Skeletal muscle satellite cell (primary cell): ENCODE data around the gene SLC29A2.

Source experiments
- H3K27me3 ChIP-seq: 2 replicates; pipeline ENCODE4 v1.7.0; 2013; ENCODE audit warnings: low read length; ENCODE audit not compliant: control insufficient read depth, insufficient read depth
- H3K36me3 ChIP-seq: 2 replicates; pipeline ENCODE4 v1.7.0; 2013; ENCODE audit warnings: mild to moderate bottlenecking, control low read depth, low read length; ENCODE audit not compliant: insufficient read depth
- H3K4me1 ChIP-seq: 2 replicates; pipeline ENCODE4 v1.7.0; 2013; ENCODE audit warnings: low read length; ENCODE audit not compliant: control insufficient read depth, insufficient read depth
- H3K4me2 ChIP-seq: 2 replicates; pipeline ENCODE4 v1.7.0; 2013; ENCODE audit warnings: mild to moderate bottlenecking, low read length
- H3K4me3 ChIP-seq: 2 replicates; pipeline ENCODE4 v1.7.0; 2013; ENCODE audit warnings: low read length
- H3K9ac ChIP-seq: 2 replicates; pipeline ENCODE4 v1.7.0; 2013; ENCODE audit warnings: mild to moderate bottlenecking, low read depth, low read length, moderate library complexity
- H3K9me3 ChIP-seq: replicated peaks from 2 replicates; pipeline ENCODE4 v1.7.0; 2013; ENCODE audit warnings: mild to moderate bottlenecking, control low read depth, low read length

Gene SLC29A2

DNA sequence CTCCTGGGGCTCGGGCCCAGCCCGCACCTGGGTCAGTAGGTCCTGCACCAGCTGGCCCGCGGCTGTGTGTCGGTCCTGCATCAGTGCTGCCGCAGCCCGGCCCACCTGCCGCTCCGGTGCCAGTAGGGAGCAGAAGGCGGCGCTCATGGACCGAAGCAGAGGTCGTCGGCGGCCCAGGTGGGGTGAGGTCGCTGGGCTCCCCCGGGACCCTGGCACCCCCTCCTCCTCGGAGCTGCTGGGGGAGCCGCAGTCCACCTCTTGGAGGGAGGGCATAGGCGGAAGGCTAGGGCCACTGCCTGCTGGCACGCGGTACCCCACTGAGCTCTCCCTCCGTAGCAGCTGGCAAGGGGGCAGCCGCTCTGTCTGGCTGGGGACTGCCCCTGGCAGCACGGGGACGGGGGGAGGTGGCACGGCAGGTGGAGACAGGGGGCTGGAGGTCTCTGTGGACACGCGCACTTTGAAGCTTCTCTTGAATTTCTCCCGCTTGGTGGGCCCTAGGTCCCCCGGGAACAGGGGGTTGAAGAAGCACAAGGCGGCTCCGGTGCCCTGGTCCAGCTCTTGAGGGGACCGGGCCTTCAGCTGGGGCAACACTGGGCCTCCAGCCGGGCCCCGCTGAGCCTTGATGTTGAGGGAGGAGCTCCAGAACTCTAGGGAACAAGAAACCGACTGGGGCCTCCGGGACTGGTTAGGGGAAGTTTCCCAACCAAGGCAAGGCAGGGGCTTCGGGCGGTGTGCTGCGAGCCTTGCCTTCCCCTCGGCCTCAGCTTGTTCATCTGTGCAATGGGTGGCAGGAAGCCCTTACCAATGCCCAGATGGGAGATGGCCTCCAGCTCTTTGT, 36.7 kb downstream of the SLC29A2 start:
- peaks cover 43% of the 10 kb centered on the region for H3K36me3 ChIP-seq
- no peaks in the 10 kb centered on the region for H3K27me3 ChIP-seq
- peak overlapping the region; percentile 96 for H3K9ac ChIP-seq
- H3K4me2 ChIP-seq: peak overlapping the region; percentile 97
- H3K4me3 ChIP-seq: peak overlapping the region; percentile 86
- peaks cover 36% of the 10 kb centered on the region for H3K4me1 ChIP-seq
- no peaks in the 10 kb centered on the region for H3K9me3 ChIP-seq

DNA sequence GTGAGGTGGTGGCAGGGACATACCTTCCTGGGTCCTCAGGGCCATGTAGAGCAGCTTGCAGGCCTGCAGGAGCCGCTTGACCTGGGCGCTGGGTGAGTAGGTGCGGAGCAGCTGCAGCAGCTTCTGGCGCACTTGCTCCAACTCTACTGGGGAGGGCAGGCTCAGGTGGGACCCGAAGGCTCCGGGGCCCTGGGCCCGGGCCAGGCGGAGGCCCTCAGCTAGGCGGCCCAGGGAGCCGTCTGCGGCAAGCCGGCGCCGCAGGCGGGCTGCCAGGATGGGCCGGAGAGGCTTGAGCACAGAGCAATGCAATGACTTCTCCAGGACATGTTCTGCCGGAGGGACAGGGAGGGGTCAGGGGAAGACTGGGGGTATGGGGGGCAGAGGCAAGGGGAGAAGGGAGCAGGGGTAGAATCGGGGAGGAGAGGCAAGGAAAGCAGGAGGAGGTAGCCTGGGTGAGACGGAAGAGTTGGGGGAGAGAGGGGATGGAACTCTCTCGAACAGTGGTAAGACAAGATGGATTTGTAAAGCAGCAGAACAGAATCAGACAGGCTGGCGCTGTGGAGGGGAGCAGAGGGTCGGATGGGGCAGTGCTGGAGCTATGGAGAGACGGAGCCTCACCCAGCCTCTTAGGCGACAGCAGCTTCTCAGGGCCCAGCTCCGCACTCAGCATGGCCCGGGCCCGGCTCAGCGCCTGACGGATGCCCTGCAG, 37.5 kb downstream of the SLC29A2 start:
- peak overlapping the region; percentile 96 for H3K9ac ChIP-seq
- peak overlapping the region; percentile 86 for H3K4me3 ChIP-seq

DNA sequence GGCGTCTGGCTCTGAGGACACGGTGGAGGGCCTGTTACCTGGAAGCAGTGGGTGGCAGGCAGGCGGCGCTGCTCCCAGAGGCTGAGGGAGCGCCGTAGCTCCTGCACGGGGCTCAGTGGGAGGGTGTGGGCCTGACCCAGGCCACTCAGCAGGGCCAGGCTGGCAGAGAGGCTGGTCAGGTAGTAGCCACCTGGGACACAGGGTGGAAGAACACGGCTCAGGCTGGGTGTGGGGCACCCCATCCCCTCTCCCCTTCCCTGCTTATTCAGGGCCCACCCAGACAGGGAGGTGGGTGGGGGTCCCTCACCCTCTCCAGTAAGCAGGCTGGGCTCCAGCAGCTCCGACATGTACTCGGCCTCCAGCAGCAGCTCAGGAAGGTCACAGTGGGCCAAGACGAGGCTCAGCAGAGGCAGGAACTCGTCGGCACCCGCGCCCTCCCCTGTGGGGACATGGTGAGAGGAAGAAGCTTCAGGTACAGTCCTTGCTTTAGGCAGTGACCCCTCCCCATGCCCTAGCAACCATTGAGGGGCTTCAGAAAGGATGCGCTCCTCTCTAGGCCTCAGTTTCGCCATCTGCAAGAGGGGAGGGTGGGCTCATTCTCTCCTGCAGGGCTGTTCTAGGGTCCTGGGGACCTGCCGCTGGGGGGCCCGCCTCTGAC, 38.2 kb downstream of the SLC29A2 start:
- H3K4me2 ChIP-seq: no peak overlapping the region
- no peak overlapping the region for H3K9ac ChIP-seq
- peaks cover 40% of the 10 kb centered on the region for H3K4me1 ChIP-seq
- H3K4me3 ChIP-seq: no peak overlapping the region
- H3K36me3 ChIP-seq: peaks cover 28% of the 10 kb centered on the region
- H3K9me3 ChIP-seq: no peaks in the 10 kb centered on the region
- no peaks in the 10 kb centered on the region for H3K27me3 ChIP-seq

More for the DNA sequence above, 37.5 kb downstream of the SLC29A2 start:
- no peaks in the 10 kb centered on the region for H3K27me3 ChIP-seq
- no peaks in the 10 kb centered on the region for H3K9me3 ChIP-seq
- H3K36me3 ChIP-seq: peaks cover 35% of the 10 kb centered on the region
- H3K4me1 ChIP-seq: peaks cover 36% of the 10 kb centered on the region
- peak overlapping the region; percentile 97 for H3K4me2 ChIP-seq

DNA sequence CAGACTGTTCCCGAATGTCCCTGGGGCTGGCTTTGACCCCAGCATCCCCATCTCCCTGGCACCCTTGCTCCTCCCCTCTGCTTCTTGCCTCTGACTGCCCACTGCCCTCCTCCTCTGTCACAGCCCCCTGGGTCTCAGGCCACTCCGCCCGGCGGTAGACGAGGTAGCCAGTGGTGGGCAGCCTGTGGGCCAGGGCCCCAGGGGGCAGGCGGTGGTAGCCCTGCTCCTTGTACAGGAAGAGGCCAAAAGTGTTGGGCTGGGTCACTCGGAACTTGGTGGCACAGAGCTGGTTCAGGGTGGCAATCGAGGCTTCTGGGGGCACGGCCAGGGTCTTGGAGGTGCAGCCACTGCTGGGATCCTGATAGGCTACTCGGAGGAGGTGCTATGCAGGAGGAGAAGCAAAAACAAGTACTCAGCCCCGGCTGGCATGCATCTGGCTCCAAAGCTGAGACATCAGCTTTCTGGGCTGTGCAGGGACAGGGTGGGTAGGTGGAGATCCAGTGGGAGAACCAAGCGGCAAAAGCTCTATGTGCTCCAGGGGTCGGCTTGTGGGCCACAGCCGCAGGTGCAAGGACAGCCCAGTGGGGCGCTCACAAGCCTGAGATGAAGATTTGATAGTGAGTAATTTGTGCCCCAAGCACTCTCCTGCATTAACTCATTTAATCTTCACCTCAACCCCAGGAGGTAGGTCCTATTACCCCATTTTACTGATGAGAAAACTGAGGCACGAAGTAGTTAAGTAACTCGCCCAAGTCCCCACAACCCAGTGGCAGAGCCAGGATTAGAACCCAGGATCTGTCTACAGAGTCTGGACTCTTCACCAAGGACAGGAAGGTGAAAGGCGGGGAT, 39.0 kb downstream of the SLC29A2 start:
- Histone ChIP-seq H3K9me3 (no peaks in the 10 kb centered on the region), H3K36me3 (peaks cover 28% of the 10 kb centered on the region), H3K4me2 (no peak overlapping the region), H3K27me3 (no peaks in the 10 kb centered on the region), H3K4me1 (peaks cover 41% of the 10 kb centered on the region), H3K9ac (no peak overlapping the region), H3K4me3 (no peak overlapping the region)

DNA sequence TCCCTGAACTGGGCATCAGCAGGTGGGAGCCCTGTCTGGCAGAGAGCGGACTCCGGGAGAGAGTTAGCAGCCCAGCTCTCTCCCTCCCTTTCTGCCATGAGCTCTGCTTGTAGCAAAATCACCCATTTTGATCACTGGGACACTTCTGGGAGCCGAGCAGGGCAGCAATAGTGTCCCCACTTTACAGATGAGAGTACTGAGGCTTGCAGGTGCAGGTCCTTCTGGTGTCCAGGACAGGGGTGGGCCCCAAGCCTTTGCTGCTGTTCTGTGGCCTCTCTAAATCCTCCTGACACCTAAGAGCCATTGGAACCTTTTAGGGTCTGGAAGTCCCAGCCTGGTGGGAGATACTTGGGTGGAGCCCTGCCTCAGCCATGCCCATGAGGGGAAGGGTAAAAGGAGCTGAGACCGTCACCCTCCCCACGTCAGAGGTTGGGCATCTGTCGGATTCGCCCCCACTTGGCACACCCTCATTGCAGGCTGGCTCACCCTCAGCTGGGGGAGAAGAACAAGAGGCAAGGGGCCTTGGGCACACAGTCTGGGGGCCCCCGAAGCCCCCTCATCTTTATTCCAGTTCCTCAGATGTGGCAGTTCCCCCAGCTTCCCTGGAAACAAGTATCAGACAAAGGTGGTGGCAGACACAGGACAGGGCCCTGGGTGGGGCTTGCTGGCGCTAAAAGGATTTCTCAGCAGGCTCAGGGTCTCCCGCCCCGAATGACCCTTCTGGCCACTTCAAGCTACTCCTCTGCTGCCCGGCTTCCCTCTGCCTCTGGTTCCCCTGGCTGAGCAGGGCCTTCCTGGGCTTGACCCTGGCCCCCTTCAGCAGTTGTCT, 39.8 kb downstream of the SLC29A2 start:
- Histone ChIP-seq H3K27me3 (no peaks in the 10 kb centered on the region), H3K9ac (no peak overlapping the region), H3K4me1 (peaks cover 41% of the 10 kb centered on the region)

DNA sequence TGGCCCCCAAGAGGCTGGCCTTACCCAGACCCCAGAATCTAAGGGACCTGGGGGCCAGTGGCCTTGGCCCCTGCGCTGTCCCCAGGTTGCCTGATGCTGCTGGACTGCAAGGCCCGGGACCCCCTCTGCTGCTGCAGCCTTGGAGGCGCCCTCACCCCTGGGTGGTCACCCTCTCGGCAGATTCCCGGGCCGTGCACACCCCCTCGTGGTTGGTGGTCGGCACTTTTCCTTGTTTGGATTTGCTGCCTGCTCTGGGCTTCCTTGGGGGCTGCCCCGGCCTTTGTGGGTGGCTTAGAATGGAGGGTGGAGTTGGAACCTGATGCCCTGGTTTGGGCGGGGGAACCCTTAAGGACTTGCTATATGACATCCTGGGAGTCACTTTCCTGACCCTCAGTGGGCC, 40.6 kb downstream of the SLC29A2 start:
- peaks cover 43% of the 10 kb centered on the region for H3K4me1 ChIP-seq
- no peak overlapping the region for H3K4me3 ChIP-seq
- peaks cover 28% of the 10 kb centered on the region for H3K36me3 ChIP-seq

More for the DNA sequence above, 39.8 kb downstream of the SLC29A2 start:
- Histone ChIP-seq H3K4me3 (no peak overlapping the region), H3K9me3 (no peaks in the 10 kb centered on the region), H3K36me3 (peaks cover 28% of the 10 kb centered on the region), H3K4me2 (no peak overlapping the region)

DNA sequence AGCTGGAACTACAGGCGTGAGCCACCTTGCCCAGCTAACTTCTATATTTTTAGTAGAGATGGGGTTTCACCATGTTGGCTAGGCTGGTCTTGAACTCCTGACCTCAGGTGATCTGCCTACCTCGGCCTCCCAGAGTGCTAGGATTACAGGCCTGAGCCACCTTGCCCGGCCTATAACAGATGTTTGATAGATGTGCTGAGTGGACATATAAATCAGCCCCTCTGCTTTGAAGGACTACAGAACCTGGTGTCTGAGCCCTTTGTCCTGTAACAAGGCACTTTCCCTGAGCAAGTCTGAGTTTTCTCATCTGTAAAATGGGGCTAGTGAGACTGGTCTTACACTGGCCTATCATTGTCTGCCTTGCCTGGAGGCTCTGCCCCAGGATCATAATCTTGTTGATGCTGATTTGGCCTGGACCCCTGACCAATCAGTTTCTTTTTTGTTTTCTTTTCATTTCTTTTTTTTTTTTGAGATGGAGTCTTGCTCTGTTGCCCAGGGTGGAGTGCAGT, 42.3 kb downstream of the SLC29A2 start:
- Histone ChIP-seq H3K9me3 (no peaks in the 10 kb centered on the region), H3K4me3 (no peak overlapping the region), H3K4me1 (peaks cover 46% of the 10 kb centered on the region), H3K9ac (no peak overlapping the region), H3K36me3 (peaks cover 28% of the 10 kb centered on the region), H3K27me3 (no peaks in the 10 kb centered on the region), H3K4me2 (no peak overlapping the region)

More for the DNA sequence above, 40.6 kb downstream of the SLC29A2 start:
- H3K4me2 ChIP-seq: no peak overlapping the region
- H3K9me3 ChIP-seq: no peaks in the 10 kb centered on the region
- H3K9ac ChIP-seq: no peak overlapping the region
- no peaks in the 10 kb centered on the region for H3K27me3 ChIP-seq

DNA sequence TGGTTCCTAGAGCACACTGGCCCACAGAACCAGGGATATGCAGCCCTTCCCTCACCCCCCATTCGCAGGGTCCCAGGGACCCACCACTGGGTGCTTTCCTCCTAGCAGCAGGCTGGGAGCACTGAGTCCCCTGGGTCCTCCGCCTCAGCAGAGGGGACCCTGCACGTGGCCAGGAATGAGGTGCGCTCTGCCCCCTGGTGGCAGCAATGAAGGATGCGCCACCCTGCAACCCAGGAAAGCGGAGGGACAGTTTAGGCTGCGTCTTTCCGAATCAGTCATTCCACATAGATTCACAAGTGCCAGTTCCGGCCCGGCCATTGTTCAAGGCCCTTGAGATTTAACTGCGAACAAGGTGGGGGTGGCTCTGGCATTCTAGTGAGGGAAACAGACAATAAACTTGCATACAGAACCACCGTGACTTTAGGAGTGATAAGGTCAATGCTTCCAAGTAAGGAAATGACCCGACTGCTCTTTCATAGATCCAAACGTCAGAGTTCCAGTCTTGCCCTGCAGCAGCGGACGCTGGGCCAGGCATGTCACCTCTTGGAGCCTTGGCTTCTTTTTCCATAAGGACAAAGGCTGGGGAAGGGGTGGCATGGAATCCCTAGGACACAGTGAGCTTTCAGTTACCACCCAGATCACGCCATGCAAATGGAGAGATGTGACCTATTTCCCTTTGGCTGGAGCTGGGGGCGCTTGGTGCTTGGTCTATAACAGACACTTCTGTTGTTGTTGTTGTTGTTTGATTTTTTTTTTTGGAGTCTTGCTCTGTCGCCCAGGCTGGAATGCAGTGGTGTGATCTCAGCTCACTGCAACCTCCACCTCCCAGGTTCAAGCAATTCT, 43.0 kb downstream of the SLC29A2 start:
- Histone ChIP-seq H3K4me3 (peak overlapping the region; percentile 0), H3K36me3 (peaks cover 24% of the 10 kb centered on the region), H3K9ac (no peak overlapping the region), H3K4me2 (peak overlapping the region; percentile 70), H3K27me3 (no peaks in the 10 kb centered on the region), H3K9me3 (no peaks in the 10 kb centered on the region), H3K4me1 (peaks cover 48% of the 10 kb centered on the region)

DNA sequence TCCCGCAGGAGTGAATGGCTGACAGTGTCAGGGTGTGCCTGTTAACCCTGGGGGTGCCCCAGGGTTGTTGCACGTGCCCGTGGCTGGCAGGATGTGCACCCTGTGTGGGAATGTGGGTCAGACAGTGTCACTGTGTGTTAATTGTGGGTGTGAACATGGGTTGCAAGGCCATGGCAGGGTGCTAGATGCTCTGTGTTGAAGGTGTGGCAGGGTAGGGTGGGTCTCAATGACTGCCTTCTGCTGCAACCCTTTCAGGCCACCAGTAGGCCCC, 43.6 kb downstream of the SLC29A2 start:
- Histone ChIP-seq H3K4me2 (peak overlapping the region; percentile 70), H3K4me3 (no peak overlapping the region), H3K27me3 (no peaks in the 10 kb centered on the region), H3K9ac (no peak overlapping the region), H3K9me3 (no peaks in the 10 kb centered on the region), H3K36me3 (peaks cover 18% of the 10 kb centered on the region), H3K4me1 (peaks cover 48% of the 10 kb centered on the region)
